Aorta (tissue), 5 donors: ENCODE data around the gene SCCPDH. TPM values are rescaled to one million over a fixed set of nuclear protein-coding genes. Genes with fewer than 3 reads are reported as not detected.
"Not testable (repeated sequence)": the region's sequence is repeated elsewhere in the genome, so short reads cannot be mapped to it uniquely, and the experiment has no call there.

ENCODE experiments used
- ATAC-seq: fragments of 200-7000 bp; cut with Tn5 transposase; one replicate; pipeline ENCODE4 v1.9.1; 2022; ENCODE audit warnings: moderate library complexity; ENCODE audit not compliant: low FRiP score
- DNase-seq, 2 donors: peaks; one replicate each; pipeline ENCODE4 v3.0.0-alpha.2; 2020
- H3K27ac ChIP-seq, 2 donors: one replicate each; pipeline ENCODE4 v1.5.1; 2013; ENCODE audit warnings: low read length in 2 of 2, mild to moderate bottlenecking in 2 of 2, moderate library complexity in 2 of 2, control low read depth in 1 of 2, inconsistent platforms in 1 of 2, low read depth in 1 of 2
- H3K27me3 ChIP-seq, 2 donors: one replicate each; pipeline ENCODE4 v1.6.1; 2013; ENCODE audit warnings: control low read depth in 1 of 2, low read length in 1 of 2, mild to moderate bottlenecking in 1 of 2, moderate library complexity in 1 of 2; ENCODE audit not compliant: insufficient read depth in 2 of 2, control insufficient read depth in 1 of 2
- H3K36me3 ChIP-seq, 2 donors: one replicate each; pipeline ENCODE4 v1.6.1; 2013; ENCODE audit warnings: control low read depth in 1 of 2, low read length in 1 of 2, mild to moderate bottlenecking in 1 of 2; ENCODE audit not compliant: insufficient read depth in 2 of 2, control insufficient read depth in 1 of 2
- H3K4me1 ChIP-seq, 2 donors: one replicate each; pipeline ENCODE4 v1.6.1; 2013; ENCODE audit warnings: low read length in 2 of 2, control low read depth in 1 of 2, mild to moderate bottlenecking in 1 of 2, moderate library complexity in 1 of 2; ENCODE audit not compliant: insufficient read depth in 2 of 2, control insufficient read depth in 1 of 2
- H3K4me3 ChIP-seq, 2 donors: one replicate each; pipeline ENCODE4 v1.5.1; 2013; ENCODE audit warnings: low read length in 2 of 2, control low read depth in 1 of 2, mild to moderate bottlenecking in 1 of 2
- H3K9me3 ChIP-seq: one replicate; pipeline ENCODE4 v1.6.1; 2013; ENCODE audit warnings: mild to moderate bottlenecking, low read length; ENCODE audit not compliant: control insufficient read depth
- WGBS, 2 donors: extraction: QIAGEN DNeasy Blood & Tissue Kit; methylation state at CpG; one replicate each; pipeline ENCODE4 v1.1.7; 2013; 5-methylcytosine and 5-hydroxymethylcytosine counted together
- intact Hi-C, 2 donors: fragments of 100-400 bp; cut with DNase I; formaldehyde crosslinking; loops; one replicate each; pipeline versions ENCODE4 v1.14.2 to v1.15.0; 2022
- polyA plus RNA-seq, 2 donors: library from polyadenylated mRNA; stranded (reverse); fragments of 200-250 nt; gene quantifications; one replicate each; pipeline ENCODE4 v1.2.3, GENCODE V29; 2013
- total RNA-seq, 2 donors: library from RNA; stranded (reverse); fragmentation: NEBNext Ultra II Directional; extraction: Animal tissue kit (Norgen Biotek cat#: 25700); gene quantifications; one replicate each; pipeline ENCODE4 v1.2.1, GENCODE V29; 2021
- donor health status: healthy with polysubstance abuse.
- donor health status: Bipolar disorder and iron deficiency.
- donor health status: DM: no; HTN: no; CAD: no.
- donor health status: DM: no; HTN: no; CAD: no.
- donor health status: DM: yes; HTN: yes; CAD: no.

Gene SCCPDH
- total and polyA plus RNA-seq, 4 donors: 16.6 to 24.8 (median 18.3) TPM

DNA sequence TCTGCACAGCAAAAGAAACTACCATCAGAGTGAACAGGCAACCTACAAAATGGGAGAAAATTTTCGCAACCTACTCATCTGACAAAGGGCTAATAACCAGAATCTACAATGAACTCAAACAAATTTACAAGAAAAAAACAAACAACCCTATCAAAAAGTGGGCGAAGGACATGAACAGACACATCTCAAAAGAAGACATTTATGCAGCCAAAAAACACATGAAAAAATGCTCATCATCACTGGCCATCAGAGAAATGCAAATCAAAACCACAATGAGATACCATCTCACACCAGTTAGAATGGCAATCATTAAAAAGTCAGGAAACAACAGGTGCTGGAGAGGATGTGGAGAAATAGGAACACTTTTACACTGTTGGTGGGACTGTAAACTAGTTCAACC lies 4.8 kb upstream of the SCCPDH start:
- H3K4me3 ChIP-seq, intact Hi-C loops, DNase-seq, H3K4me1 ChIP-seq, H3K9me3 ChIP-seq, ATAC-seq, H3K27me3 ChIP-seq, H3K27ac ChIP-seq, H3K36me3 ChIP-seq: not testable (repeated sequence)
- WGBS, 2 donors: 79 to 80% methylated on average over 1 to 2 of the region's 2 CpGs

DNA sequence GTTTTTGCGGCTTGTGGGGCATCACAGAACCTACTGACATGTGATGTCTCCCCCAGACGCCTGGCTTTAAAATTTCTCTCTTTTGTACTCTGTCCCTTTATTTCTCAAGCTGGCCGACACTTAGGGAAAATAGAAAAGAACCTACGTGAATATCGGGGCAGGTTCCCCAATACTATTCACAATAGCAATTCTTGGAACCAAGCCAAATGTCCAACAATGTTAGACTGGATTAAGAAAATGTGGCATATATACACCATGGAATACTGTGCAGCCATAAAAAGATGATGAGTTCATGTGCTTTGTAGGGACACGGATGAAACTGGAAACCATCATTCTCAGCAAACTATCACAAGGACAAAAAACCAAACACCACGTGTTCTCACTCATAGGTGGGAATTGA lies 3.4 kb upstream of the SCCPDH start:
- H3K27me3 ChIP-seq, H3K4me1 ChIP-seq, DNase-seq, H3K4me3 ChIP-seq, intact Hi-C loops, H3K27ac ChIP-seq, ATAC-seq, H3K36me3 ChIP-seq, H3K9me3 ChIP-seq: not testable (repeated sequence)
- WGBS, 2 donors: 86 to 93% methylated on average over 7 of the region's 7 CpGs

DNA sequence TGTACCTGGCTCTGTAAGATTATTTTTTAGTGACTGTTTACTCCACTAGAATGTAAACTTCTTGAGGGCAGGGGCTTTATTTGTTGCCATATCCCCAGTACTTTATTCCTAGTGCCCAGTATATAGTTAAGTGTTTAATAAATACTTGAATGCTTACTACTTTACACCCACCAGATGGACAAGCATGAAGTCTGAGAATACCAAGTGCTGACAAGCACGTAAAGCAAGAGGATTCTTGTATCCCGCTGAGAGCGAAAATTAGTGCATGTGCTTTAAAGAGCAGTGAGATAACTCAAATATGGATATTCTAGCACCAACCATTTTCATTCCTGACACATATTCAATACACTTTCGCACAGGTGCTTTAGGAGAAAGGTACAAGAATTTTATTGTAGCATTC lies 1.5 kb upstream of the SCCPDH start:
- Histone ChIP-seq H3K4me3 (no peak overlapping the region), H3K27ac (no peak overlapping the region), H3K36me3 (peaks cover 0 to 2% of the 10 kb centered on the region in 2 donors), H3K9me3 (no peaks in the 10 kb centered on the region), H3K27me3 (no peaks in the 10 kb centered on the region), H3K4me1 (no peaks in the 10 kb centered on the region)
- intact Hi-C loops: no loop called here
- DNase-seq (no peak), ATAC-seq (no peak)
- WGBS, 2 donors: 93 to 95% methylated on average over 4 of the region's 4 CpGs

DNA sequence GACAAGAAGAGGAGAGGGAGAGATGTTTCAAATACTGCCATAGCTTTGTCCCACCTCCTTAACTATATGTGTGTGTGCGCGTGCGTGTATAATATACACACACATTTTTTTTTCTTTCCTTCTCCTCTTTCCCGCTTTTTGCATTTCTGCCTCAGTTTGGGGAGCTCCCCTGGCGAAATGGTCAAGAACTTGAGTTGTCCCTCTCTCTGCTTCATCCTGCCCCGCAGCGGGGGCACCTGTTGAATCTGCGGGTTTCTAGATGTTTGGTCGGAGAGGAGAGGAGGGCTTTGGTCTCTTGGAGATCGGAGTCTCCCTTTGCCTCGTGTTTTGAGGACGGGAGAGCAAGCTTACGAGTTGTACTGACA lies 504 bp downstream of the SCCPDH start:
- DNase-seq (no peak), ATAC-seq (peak; percentile 58)
- H3K9me3 ChIP-seq: peaks cover 2% of the 10 kb centered on the region
- WGBS, 2 donors: 0% methylated on average over 13 of the region's 13 CpGs
- intact Hi-C loops: no loop called here
- H3K4me1 ChIP-seq: no peaks in the 10 kb centered on the region
- no peaks in the 10 kb centered on the region for H3K27me3 ChIP-seq
- peak overlapping the region in 1 of 2 donors; percentile 4 for H3K27ac ChIP-seq
- peak overlapping the region; percentile 65 to 83 for H3K4me3 ChIP-seq
- peaks cover 0 to 4% of the 10 kb centered on the region in 2 donors for H3K36me3 ChIP-seq

DNA sequence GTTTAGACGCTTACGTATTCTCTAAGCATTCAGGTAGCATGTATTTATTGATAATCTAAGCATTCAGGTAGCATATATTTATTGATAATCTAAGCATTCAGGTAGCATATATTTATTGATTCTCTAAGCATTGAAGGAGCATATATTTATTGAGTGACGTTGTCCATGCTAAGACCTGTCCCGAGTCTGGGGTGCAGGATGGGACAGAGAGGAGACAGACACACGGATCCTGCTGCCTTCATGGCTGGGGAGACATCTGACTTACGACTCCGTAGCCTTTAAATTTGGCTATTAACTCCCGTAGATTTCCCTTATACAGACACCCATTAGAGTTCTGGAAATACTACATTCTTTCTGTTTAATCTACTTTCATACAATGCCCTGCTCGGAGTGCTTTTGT lies 982 bp downstream of the SCCPDH start:
- Histone ChIP-seq H3K27me3 (no peaks in the 10 kb centered on the region), H3K27ac (no peak overlapping the region), H3K4me1 (no peaks in the 10 kb centered on the region), H3K9me3 (peaks cover 2% of the 10 kb centered on the region), H3K36me3 (peaks cover 0 to 4% of the 10 kb centered on the region in 2 donors), H3K4me3 (peak overlapping the region in 1 of 2 donors; percentile 65)
- 25 to 36% methylated on average over 9 of the region's 9 CpGs for WGBS, 2 donors
- intact Hi-C loops: no loop called here
- DNase-seq (no peak), ATAC-seq (no peak)

DNA sequence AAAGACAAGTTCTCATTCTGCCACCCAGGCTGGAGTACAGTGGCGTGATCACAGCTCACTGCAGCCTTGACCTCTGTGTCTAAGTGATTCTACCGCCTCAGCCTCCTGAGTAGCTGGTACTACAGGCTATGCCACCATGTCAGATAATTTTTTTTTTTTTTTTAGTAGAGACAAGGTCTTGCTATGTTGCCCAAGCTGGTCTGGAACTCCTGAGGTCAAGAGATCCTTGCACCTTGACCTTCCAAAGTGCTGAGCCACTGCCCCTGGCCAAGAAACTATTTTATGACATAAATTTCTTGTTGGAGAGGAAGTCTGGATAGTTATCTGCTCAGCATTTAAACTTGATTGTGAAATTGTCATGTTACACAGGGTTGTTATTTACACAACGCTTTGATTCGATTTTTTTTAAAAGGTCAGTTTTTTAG lies 2.1 kb downstream of the SCCPDH start:
- H3K27ac ChIP-seq: no peak overlapping the region
- ATAC-seq: no peak
- DNase-seq: no peak
- no peaks in the 10 kb centered on the region for H3K4me1 ChIP-seq
- WGBS, 2 donors: 87 to 89% methylated on average over 4 of the region's 4 CpGs
- H3K4me3 ChIP-seq: no peak overlapping the region
- peaks cover under 1 to 5% of the 10 kb centered on the region in 2 donors for H3K36me3 ChIP-seq
- H3K27me3 ChIP-seq: no peaks in the 10 kb centered on the region
- intact Hi-C loops: no loop called here
- peaks cover 2% of the 10 kb centered on the region for H3K9me3 ChIP-seq

DNA sequence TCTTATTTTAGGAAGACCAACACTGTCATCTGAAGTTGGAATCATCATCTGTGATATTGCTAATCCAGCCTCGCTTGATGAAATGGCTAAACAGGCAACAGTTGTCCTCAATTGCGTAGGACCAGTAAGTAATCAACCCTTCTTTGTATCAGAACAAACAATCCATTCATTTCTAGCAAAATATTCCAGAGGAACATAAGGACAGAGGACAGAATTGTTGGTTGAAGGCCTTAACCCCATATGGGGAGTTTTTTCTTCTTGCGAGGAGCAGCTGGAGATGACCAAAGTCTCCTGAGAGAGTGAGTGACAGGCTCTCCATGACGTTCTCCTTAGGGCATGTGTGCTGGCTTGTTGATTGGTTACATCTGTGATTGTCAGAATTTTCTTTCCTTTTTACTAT lies 2.7 kb downstream of the SCCPDH start:
- WGBS, 2 donors: 86 to 89% methylated on average over 4 of the region's 4 CpGs
- H3K4me3 ChIP-seq: no peak overlapping the region
- H3K4me1 ChIP-seq: no peaks in the 10 kb centered on the region
- H3K9me3 ChIP-seq: peaks cover 2% of the 10 kb centered on the region
- intact Hi-C loops: no loop called here
- DNase-seq (no peak), ATAC-seq (no peak)
- H3K27ac ChIP-seq: no peak overlapping the region
- peaks cover 3 to 6% of the 10 kb centered on the region in 2 donors for H3K36me3 ChIP-seq
- no peaks in the 10 kb centered on the region for H3K27me3 ChIP-seq

DNA sequence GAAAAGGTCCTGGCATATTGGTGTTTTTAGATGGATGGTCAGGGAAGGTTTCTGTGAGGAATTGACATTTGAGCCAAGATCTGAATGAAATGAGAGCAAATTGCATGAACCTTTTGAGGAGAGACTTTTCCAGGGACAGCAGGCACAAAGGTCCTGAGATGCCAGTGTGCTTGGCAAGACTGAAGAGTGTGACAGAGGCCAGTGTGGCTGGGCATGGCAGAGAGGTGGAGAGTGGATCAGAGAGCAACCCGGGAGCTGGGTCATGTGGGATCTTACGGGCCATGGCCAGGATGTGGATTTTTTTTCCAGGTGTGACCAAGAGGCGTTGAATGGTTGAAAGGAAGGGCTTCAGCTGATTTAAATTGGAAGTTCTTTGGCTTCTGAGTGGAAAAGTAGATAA lies 3.4 kb downstream of the SCCPDH start:
- H3K4me3 ChIP-seq: no peak overlapping the region
- no peak overlapping the region for H3K27ac ChIP-seq
- H3K9me3 ChIP-seq: peaks cover 2% of the 10 kb centered on the region
- intact Hi-C loops: no loop called here
- H3K36me3 ChIP-seq: peaks cover 3 to 6% of the 10 kb centered on the region in 2 donors
- H3K4me1 ChIP-seq: no peaks in the 10 kb centered on the region
- ATAC-seq: no peak
- WGBS, 2 donors: 97 to 98% methylated on average over 3 of the region's 3 CpGs
- H3K27me3 ChIP-seq: no peaks in the 10 kb centered on the region
- DNase-seq: no peak

DNA sequence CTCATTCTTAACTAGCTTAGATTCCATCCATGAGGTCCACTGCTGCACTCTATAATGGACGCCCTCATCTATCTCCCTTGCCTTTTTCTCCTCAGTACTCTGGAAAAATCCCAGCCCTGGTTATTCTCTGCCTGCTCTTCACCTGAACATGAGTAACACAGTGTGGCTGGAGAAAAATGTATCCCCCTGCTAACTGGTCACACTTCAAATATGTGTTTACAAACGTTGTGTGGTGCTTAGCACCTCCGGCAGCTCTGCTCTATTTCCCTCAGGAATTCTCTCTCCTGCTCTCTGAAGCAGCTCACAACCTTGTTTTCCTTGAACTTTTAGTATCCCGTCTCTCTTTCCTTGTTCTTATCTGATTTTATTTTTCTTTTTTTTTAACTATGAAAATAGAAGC lies 4.1 kb downstream of the SCCPDH start:
- no peaks in the 10 kb centered on the region for H3K27me3 ChIP-seq
- H3K4me1 ChIP-seq: no peaks in the 10 kb centered on the region
- H3K4me3 ChIP-seq: no peak overlapping the region
- 87 to 94% methylated on average over 4 of the region's 4 CpGs for WGBS, 2 donors
- no peak for DNase-seq
- intact Hi-C loops: no loop called here
- no peak for ATAC-seq
- no peak overlapping the region for H3K27ac ChIP-seq
- H3K9me3 ChIP-seq: peaks cover 2% of the 10 kb centered on the region
- H3K36me3 ChIP-seq: peaks cover 3 to 6% of the 10 kb centered on the region in 2 donors
